GM23338 (cell line): ENCODE data around the gene MRPS18C. TPM values are rescaled to one million over a fixed set of nuclear protein-coding genes. Genes with fewer than 3 reads are reported as not detected.

ENCODE experiments used
- ATAC-seq: fragments of 200-7000 bp; cut with Tn5 transposase; 3 replicates; pipeline ENCODE4 v1.9.1; 2020
- DNase-seq: peaks from one replicate; pipeline ENCODE4 v3.0.0-alpha.2; 2015; ENCODE audit warnings: low spot score
- H2AFZ ChIP-seq: fragments of 200-600 bp; sonication (generic); 2 replicates; pipeline ENCODE4 v1.8.0; 2016; ENCODE audit warnings: antibody characterized with exemption, mild to moderate bottlenecking, moderate library complexity
- H3F3A ChIP-seq: fragments of 200-600 bp; sonication (generic); replicated peaks from 2 replicates; pipeline ENCODE4 v1.8.0; 2017; ENCODE audit warnings: antibody characterized with exemption, mixed run types, low read depth
- H3K27ac ChIP-seq: fragments of 200-600 bp; sonication (generic); 2 replicates; pipeline ENCODE4 v1.6.1; 2016; ENCODE audit warnings: low read depth
- H3K27me3 ChIP-seq: fragments of 200-600 bp; sonication (generic); 2 replicates; pipeline ENCODE4 v1.8.0; 2016; ENCODE audit warnings: mild to moderate bottlenecking, mixed run types, moderate library complexity; ENCODE audit not compliant: insufficient read depth
- H3K36me3 ChIP-seq: fragments of 200-600 bp; sonication (generic); 2 replicates; pipeline ENCODE4 v1.8.0; 2016; ENCODE audit warnings: mild to moderate bottlenecking; ENCODE audit not compliant: insufficient read depth
- H3K4me1 ChIP-seq: fragments of 200-600 bp; sonication (generic); 2 replicates; pipeline ENCODE4 v1.8.0; 2016; ENCODE audit warnings: mild to moderate bottlenecking, moderate library complexity; ENCODE audit not compliant: insufficient read depth
- H3K4me2 ChIP-seq: fragments of 200-600 bp; sonication (generic); 2 replicates; pipeline ENCODE4 v1.7.1; 2017; ENCODE audit warnings: mixed run types
- H3K4me3 ChIP-seq: fragments of 200-600 bp; sonication (generic); 2 replicates; pipeline ENCODE4 v1.6.1; 2016; ENCODE audit warnings: mixed run types
- H3K79me2 ChIP-seq: fragments of 200-600 bp; sonication (generic); replicated peaks from 2 replicates; pipeline ENCODE4 v1.8.0; 2017; ENCODE audit warnings: mild to moderate bottlenecking; ENCODE audit not compliant: insufficient read depth
- H3K9me2 ChIP-seq: fragments of 200-600 bp; sonication (generic); 2 replicates; pipeline ENCODE4 v1.8.0; 2017; ENCODE audit not compliant: insufficient read depth
- H4K20me1 ChIP-seq: fragments of 200-600 bp; sonication (generic); replicated peaks from 2 replicates; pipeline ENCODE4 v1.8.0; 2017; ENCODE audit warnings: mild to moderate bottlenecking; ENCODE audit not compliant: insufficient read depth
- H3K27ac Mint-ChIP-seq: 2 replicates; pipeline ENCODE4 v1.8.0; 2020; ENCODE audit warnings: inconsistent platforms, mild to moderate bottlenecking, moderate library complexity, mixed read lengths
- H3K27me3 Mint-ChIP-seq: 3 replicates; pipeline ENCODE4 v1.8.0; 2022; ENCODE audit warnings: low read depth, mild to moderate bottlenecking, moderate library complexity, mixed read lengths, inconsistent platforms; ENCODE audit not compliant: insufficient read depth, poor library complexity
- H3K36me3 Mint-ChIP-seq: 3 replicates; pipeline ENCODE4 v1.8.0; 2021; ENCODE audit warnings: low read depth, mild to moderate bottlenecking, inconsistent platforms, moderate library complexity, mixed read lengths
- H3K4me1 Mint-ChIP-seq: 3 replicates; pipeline ENCODE4 v1.8.0; 2020; ENCODE audit warnings: mild to moderate bottlenecking, inconsistent platforms, mixed read lengths
- H3K4me3 Mint-ChIP-seq: 3 replicates; pipeline ENCODE4 v1.8.0; 2021; ENCODE audit warnings: moderate library complexity, mild to moderate bottlenecking, inconsistent platforms, mixed read lengths
- H3K9me3 Mint-ChIP-seq: 3 replicates; pipeline ENCODE4 v1.8.0; 2020; ENCODE audit warnings: moderate library complexity, mild to moderate bottlenecking, inconsistent platforms, mixed read lengths
- CREB1 ChIP-seq: fragments of 250-450 bp; sonication (Bioruptor Pico); IDR thresholded peaks from 2 replicates; pipeline ENCODE4 v1.5.0; 2020; ENCODE audit warnings: low read depth, mild to moderate bottlenecking, moderate library complexity
- CTCF ChIP-seq, 2 experiments: fragments of 200-600 bp in 1 of 2; sonication (generic) in 1 of 2; conservative IDR thresholded peaks; 2 replicates each; pipeline versions ENCODE4 v1.5.1 to v1.6.1; 2016 to 2017; ENCODE audit warnings: antibody characterized with exemption in 2 of 2, low read depth in 2 of 2, mild to moderate bottlenecking in 2 of 2, moderate library complexity in 1 of 2
- ETS1 ChIP-seq: IDR thresholded peaks from 2 replicates; pipeline ENCODE4 v1.6.1; 2016; ENCODE audit warnings: antibody characterized with exemption
- EZH2 ChIP-seq: fragments of 200-600 bp; sonication (generic); IDR thresholded peaks from one replicate; pipeline ENCODE4 v1.8.0; 2017; ENCODE audit warnings: antibody characterized with exemption, mild to moderate bottlenecking, low read depth; ENCODE audit not compliant: unreplicated experiment
- EZH2phosphoT487 ChIP-seq: fragments of 200-600 bp; sonication (generic); IDR thresholded peaks from one replicate; pipeline ENCODE4 v1.8.1; 2018; ENCODE audit warnings: antibody characterized with exemption; ENCODE audit not compliant: unreplicated experiment
- JUNB ChIP-seq: IDR thresholded peaks from one replicate; pipeline ENCODE4 v1.6.1; 2016; ENCODE audit warnings: antibody characterized with exemption; ENCODE audit not compliant: unreplicated experiment
- NANOG ChIP-seq: IDR thresholded peaks from 2 replicates; pipeline ENCODE4 v1.6.1; 2016; ENCODE audit warnings: antibody characterized with exemption, borderline replicate concordance
- POLR2AphosphoS5 ChIP-seq: IDR thresholded peaks from 2 replicates; pipeline ENCODE4 v1.6.1; 2016; ENCODE audit warnings: antibody characterized with exemption, low read depth
- REST ChIP-seq: IDR thresholded peaks from one replicate; pipeline ENCODE4 v1.6.1; 2018; ENCODE audit warnings: antibody characterized with exemption; ENCODE audit not compliant: unreplicated experiment
- STAT1 ChIP-seq: IDR thresholded peaks from one replicate; pipeline ENCODE4 v1.6.1; 2016; ENCODE audit warnings: antibody characterized with exemption; ENCODE audit not compliant: unreplicated experiment
- ZNF114 ChIP-seq: fragments of 250-450 bp; sonication (Bioruptor Pico); IDR thresholded peaks from 2 replicates; pipeline ENCODE4 v1.5.0; 2020; ENCODE audit warnings: mild to moderate bottlenecking, moderate library complexity
- ZNF331 ChIP-seq: fragments of 250-450 bp; sonication (Bioruptor Pico); IDR thresholded peaks from 2 replicates; pipeline ENCODE4 v1.5.0; 2020; ENCODE audit warnings: low read depth, mild to moderate bottlenecking, moderate library complexity
- ZNF462 ChIP-seq: fragments of 250-450 bp; sonication (Bioruptor Pico); IDR thresholded peaks from 2 replicates; pipeline ENCODE4 v1.5.0; 2020; ENCODE audit warnings: mild to moderate bottlenecking, moderate library complexity
- polyA plus RNA-seq: library from polyadenylated mRNA; unstranded; fragments of >200 nt; fragmentation: Nextera tagmentation; extraction: Ambion mirVana; gene quantifications from 2 replicates; pipeline ENCODE4 v1.2.1, GENCODE V29; 2016
- total RNA-seq: library from RNA; depleted of rRNA; stranded (reverse); fragments of >200 nt; shearing (Covaris generic); gene quantifications from 2 replicates; pipeline ENCODE4 v1.2.3, GENCODE V29; 2014

The MRPS18C gene
- total and polyA plus RNA-seq, 2 experiments from 2014 or later, result 26.8 to 197 TPM

- ATAC-seq (no peak), DNase-seq (no peak)
- Histone ChIP-seq H3K4me3 (no peak overlapping the region), H3K4me2 (no peak overlapping the region), H3K27ac (no peak overlapping the region), H3F3A (no peaks in the 10 kb centered on the region), H3K9me2 (no peaks in the 10 kb centered on the region), H3K27me3 (no peaks in the 10 kb centered on the region), H3K36me3 (no peaks in the 10 kb centered on the region), H2AFZ (no peak overlapping the region), H4K20me1 (no peaks in the 10 kb centered on the region), H3K79me2 (no peaks in the 10 kb centered on the region), H3K4me1 (no peaks in the 10 kb centered on the region)
- no peaks in the 10 kb centered on the region for H3K9me3 Mint-ChIP-seq
- H3K4me1 Mint-ChIP-seq, result no peaks in the 10 kb centered on the region
- no peaks in the 10 kb centered on the region for H3K27me3 Mint-ChIP-seq
- H3K4me3 Mint-ChIP-seq, result no peak overlapping the region
- H3K27ac Mint-ChIP-seq, result no peak overlapping the region
- no peak for TF ChIP-seq EZH2phosphoT487
- TF ChIP-seq ZNF114 (CRISPR knock-in tag), result no peak
- no peak for TF ChIP-seq STAT1
- TF ChIP-seq ZNF331 (CRISPR knock-in tag), result no peak
- no peak for TF ChIP-seq CTCF (conservative IDR thresholded peaks at IDR 0.05; ENCODE audit: low read depth in 2 of 2)
- no peak for TF ChIP-seq REST
- TF ChIP-seq CREB1, result no peak
- TF ChIP-seq NANOG, result no peak
- no peak for TF ChIP-seq EZH2
- TF ChIP-seq JUNB, result no peak
- TF ChIP-seq ZNF462 (CRISPR knock-in tag), result no peak
- no peak for TF ChIP-seq POLR2AphosphoS5
- no peak for TF ChIP-seq ETS1
- peaks cover 2% of the 10 kb centered on the region; the same call in 1 of the 3 replicates for H3K36me3 Mint-ChIP-seq
Measured at GRCh38 chr4:83413676-83414075, 42.2 kb upstream of the MRPS18C start.
